ENCODE measurements around the gene CCDC197.

The CCDC197 gene

DNA sequence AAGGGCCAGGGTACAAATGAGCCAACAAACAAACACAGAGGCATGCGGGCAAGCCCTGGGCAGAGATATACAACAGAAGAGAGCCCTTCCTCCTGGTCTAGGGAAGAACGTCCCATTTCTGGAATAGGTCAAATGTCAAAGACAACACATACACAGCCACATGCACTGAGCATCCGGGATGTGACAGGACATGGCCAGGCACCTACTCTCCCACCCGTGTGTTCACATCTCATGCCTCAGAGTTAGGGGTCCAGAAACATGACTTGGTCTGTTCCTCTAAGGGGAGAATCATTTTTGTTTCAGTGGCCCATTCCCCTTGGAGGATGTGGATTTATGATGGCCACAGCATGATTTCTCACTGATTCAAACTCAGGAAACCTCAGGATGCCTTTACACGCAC is 19.9 kb upstream of the CCDC197 start:
- no peak for DNase-seq (ENCODE audit: low read depth, low spot score)
- in situ Hi-C loops (cut with HindIII; ENCODE audit: low sequenced_read_pairs), result no loop called here
- TF ChIP-seq, protein P1, sequence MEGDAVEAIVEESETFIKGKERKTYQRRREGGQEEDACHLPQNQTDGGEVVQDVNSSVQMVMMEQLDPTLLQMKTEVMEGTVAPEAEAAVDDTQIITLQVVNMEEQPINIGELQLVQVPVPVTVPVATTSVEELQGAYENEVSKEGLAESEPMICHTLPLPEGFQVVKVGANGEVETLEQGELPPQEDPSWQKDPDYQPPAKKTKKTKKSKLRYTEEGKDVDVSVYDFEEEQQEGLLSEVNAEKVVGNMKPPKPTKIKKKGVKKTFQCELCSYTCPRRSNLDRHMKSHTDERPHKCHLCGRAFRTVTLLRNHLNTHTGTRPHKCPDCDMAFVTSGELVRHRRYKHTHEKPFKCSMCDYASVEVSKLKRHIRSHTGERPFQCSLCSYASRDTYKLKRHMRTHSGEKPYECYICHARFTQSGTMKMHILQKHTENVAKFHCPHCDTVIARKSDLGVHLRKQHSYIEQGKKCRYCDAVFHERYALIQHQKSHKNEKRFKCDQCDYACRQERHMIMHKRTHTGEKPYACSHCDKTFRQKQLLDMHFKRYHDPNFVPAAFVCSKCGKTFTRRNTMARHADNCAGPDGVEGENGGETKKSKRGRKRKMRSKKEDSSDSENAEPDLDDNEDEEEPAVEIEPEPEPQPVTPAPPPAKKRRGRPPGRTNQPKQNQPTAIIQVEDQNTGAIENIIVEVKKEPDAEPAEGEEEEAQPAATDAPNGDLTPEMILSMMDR (IDR thresholded peaks at IDR 0.05; ENCODE audit: low read depth, low read length), result no peak
- no peak overlapping the region for H3K4me3 ChIP-seq (ENCODE audit: low read depth, low read length)

GRCh38 chr14:93977790-93978581 is 19.1 kb upstream of the CCDC197 start:
- TF ChIP-seq, protein P1 (IDR thresholded peaks at IDR 0.05; ENCODE audit: low read depth, low read length), result no peak
- DNase-seq (ENCODE audit: low read depth, low spot score), result no peak
- in situ Hi-C loops (cut with HindIII; ENCODE audit: low sequenced_read_pairs), result no loop called here
- no peak overlapping the region for H3K4me3 ChIP-seq (ENCODE audit: low read depth, low read length)

GRCh38 chr14:93978735-93979134 is 18.4 kb upstream of the CCDC197 start:
- TF ChIP-seq, protein P1 (IDR thresholded peaks at IDR 0.05; ENCODE audit: low read depth, low read length), result no peak
- in situ Hi-C loops (cut with HindIII; ENCODE audit: low sequenced_read_pairs), result no loop called here
- H3K4me3 ChIP-seq (ENCODE audit: low read depth, low read length), result no peak overlapping the region
- DNase-seq (ENCODE audit: low read depth, low spot score), result no peak

- peak; percentile 69 for DNase-seq (ENCODE audit: low read depth, low spot score)
- in situ Hi-C loops (cut with HindIII; ENCODE audit: low sequenced_read_pairs), result no loop called here
- TF ChIP-seq, protein P1 (IDR thresholded peaks at IDR 0.05; ENCODE audit: low read depth, low read length), result no peak
Observed at GRCh38 chr14:93980456-93981201, 16.5 kb upstream of the CCDC197 start.

GRCh38 chr14:93981316-93982229 is 15.5 kb upstream of the CCDC197 start:
- in situ Hi-C loops (cut with HindIII; ENCODE audit: low sequenced_read_pairs), result no loop called here

More at GRCh38 chr14:93980456-93981201, 16.5 kb upstream of the CCDC197 start:
- no peak overlapping the region for H3K4me3 ChIP-seq (ENCODE audit: low read depth, low read length)

More at GRCh38 chr14:93981316-93982229, 15.5 kb upstream of the CCDC197 start:
- TF ChIP-seq, protein P1 (IDR thresholded peaks at IDR 0.05; ENCODE audit: low read depth, low read length), result no peak
- no peak for DNase-seq (ENCODE audit: low read depth, low spot score)
- no peak overlapping the region for H3K4me3 ChIP-seq (ENCODE audit: low read depth, low read length)
